ENCODE data around the gene PKHD1.

PKHD1 gene, protein sequence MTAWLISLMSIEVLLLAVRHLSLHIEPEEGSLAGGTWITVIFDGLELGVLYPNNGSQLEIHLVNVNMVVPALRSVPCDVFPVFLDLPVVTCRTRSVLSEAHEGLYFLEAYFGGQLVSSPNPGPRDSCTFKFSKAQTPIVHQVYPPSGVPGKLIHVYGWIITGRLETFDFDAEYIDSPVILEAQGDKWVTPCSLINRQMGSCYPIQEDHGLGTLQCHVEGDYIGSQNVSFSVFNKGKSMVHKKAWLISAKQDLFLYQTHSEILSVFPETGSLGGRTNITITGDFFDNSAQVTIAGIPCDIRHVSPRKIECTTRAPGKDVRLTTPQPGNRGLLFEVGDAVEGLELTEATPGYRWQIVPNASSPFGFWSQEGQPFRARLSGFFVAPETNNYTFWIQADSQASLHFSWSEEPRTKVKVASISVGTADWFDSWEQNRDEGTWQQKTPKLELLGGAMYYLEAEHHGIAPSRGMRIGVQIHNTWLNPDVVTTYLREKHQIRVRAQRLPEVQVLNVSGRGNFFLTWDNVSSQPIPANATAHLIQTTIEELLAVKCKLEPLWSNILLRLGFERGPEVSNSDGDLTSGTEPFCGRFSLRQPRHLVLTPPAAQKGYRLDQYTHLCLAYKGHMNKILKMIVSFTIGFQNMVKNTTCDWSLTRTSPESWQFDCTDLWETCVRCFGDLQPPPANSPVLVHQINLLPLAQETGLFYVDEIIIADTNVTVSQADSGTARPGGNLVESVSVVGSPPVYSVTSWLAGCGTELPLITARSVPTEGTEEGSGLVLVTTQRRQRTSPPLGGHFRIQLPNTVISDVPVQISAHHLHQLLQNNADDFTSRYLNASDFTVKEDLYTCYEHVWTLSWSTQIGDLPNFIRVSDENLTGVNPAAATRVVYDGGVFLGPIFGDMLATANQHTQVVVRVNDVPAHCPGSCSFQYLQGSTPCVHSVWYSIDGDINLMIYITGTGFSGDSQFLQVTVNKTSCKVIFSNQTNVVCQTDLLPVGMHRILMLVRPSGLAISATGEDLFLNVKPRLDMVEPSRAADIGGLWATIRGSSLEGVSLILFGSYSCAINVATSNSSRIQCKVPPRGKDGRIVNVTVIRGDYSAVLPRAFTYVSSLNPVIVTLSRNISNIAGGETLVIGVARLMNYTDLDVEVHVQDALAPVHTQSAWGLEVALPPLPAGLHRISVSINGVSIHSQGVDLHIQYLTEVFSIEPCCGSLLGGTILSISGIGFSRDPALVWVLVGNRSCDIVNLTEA (N-terminal part only)

DNA sequence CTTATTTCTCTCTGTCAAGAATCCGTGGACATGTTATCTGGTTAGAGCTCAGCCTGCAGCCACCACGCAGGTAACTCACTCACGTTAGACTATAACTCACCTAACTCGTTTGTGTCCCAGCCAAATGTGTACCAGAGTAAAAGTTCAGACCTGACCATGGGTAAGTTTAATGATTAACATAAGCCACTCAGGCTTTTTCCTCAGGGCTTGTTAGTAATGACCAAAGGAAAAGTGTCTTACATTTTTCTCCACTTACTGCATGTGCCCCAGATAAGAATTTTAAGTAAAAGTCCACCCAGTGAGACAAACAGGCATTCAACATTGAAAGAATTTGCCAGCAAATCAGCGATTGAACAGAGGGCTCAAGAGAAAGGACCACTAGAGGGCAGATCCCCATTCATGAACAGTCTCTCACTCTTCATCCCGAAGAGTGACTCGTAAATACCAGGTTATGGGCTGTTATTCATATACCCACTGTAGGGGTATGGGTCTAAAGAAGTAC is at the start of gene PKHD1:
Gene PKHD1 (minus strand): TSS at position 116 of the 502 bp plus-strand sequence. CDS start 2,680 bp downstream, outside the sequence.
- Histone ChIP-seq H3K27ac (no peak within 1 kb of the TSS), H3K4me3 (no peak within 1 kb of the TSS)
- TF ChIP-seq, protein P1, sequence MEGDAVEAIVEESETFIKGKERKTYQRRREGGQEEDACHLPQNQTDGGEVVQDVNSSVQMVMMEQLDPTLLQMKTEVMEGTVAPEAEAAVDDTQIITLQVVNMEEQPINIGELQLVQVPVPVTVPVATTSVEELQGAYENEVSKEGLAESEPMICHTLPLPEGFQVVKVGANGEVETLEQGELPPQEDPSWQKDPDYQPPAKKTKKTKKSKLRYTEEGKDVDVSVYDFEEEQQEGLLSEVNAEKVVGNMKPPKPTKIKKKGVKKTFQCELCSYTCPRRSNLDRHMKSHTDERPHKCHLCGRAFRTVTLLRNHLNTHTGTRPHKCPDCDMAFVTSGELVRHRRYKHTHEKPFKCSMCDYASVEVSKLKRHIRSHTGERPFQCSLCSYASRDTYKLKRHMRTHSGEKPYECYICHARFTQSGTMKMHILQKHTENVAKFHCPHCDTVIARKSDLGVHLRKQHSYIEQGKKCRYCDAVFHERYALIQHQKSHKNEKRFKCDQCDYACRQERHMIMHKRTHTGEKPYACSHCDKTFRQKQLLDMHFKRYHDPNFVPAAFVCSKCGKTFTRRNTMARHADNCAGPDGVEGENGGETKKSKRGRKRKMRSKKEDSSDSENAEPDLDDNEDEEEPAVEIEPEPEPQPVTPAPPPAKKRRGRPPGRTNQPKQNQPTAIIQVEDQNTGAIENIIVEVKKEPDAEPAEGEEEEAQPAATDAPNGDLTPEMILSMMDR (IDR thresholded peaks at IDR 0.05) = peak; percentile 23
- no peak for DNase-seq (ENCODE audit: low spot score)

DNA sequence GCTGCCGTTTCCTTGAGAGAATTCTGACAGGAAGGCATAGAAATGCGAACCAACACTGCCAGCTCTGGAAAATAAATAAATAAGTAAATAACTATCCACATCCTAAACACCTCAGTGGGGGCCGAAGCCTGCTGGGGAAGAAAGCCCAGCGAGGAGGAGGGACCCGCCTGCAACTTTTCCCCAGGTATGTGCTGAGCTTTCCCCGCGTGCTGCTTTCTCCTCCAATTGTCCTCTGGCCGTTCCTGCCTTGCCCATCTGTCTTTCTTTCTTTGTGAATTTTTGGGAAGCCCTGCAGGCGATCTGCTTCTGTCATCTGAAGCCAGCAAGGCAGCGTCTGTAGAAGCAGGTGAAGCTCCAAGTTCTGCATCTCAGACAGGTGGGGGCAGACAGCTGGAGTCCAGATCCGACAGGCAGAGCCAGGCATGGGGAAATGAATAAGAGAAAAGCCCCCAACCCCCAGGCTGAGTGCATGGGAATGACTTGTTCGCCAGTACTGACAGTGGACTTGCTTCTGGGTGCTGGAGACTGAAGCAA is 49.6 kb upstream of the PKHD1 start:
- TF ChIP-seq, protein P1 (IDR thresholded peaks at IDR 0.05) = no peak
- Histone ChIP-seq H3K4me3 (no peak overlapping the region), H3K27ac (no peak overlapping the region)
- no peak for DNase-seq (ENCODE audit: low spot score)

DNA sequence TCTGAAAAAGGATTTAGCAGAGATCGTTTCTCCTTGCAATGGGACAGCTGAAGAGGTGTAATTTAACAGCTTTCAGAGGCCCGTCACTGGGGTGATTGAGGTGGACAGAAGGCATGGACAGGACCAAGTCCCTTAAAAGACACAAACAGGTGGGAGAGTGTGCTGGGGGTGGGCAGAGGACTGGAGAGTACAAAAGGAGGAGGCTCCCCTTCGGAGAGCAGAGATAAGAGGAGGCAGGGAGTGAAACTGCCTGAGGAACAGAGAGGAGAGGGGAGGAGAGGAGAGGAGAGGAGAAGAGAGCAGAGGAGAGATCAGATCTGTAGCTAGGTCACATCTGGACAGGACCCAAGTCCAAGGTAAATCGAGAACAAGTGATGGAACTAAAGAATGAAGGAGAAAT is 48.6 kb upstream of the PKHD1 start:
- TF ChIP-seq, protein P1 (IDR thresholded peaks at IDR 0.05) = no peak
- no peak overlapping the region for H3K4me3 ChIP-seq
- no peak for DNase-seq (ENCODE audit: low spot score)
- no peak overlapping the region for H3K27ac ChIP-seq

DNA sequence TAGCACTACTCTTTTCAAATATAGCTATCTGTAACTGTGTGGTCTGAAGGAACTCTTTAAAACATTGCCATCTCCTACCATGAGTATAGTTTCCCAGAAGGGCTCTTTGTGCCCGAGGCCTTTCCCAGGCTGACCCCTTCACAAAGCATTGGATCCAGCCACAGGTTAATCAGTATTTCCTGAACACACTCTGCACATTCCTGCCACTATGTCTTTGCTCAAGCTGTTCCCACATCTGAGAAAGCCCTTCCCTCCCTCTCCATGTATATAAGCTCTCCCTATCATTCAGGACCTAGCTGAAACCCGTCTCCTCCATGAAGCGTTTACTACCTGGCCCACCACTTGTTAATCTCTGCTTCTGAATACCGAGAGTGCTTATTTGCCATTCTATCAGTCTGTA is 47.8 kb upstream of the PKHD1 start:
- no peak for DNase-seq (ENCODE audit: low spot score)
- TF ChIP-seq, protein P1 (IDR thresholded peaks at IDR 0.05) = no peak
- H3K4me3 ChIP-seq = no peak overlapping the region
- no peak overlapping the region for H3K27ac ChIP-seq

DNA sequence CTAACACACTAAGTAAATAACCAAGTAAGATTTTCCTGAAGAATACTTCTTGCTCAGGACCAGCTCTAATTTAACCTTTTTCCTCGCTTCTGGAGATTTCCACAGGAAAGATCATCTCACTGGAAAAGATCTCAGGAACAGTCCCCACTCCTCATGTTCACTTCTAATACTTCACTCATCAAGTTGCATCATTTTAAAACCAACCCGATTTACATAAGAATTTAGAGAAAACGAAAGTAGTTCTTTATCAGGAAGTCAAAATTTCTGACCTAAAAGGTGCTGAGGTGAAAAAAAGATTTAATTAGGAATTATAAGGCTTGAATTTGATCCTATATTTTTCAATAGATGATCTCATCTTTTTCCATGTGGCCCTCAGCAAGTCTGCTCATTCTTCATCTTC is 46.6 kb upstream of the PKHD1 start:
- Histone ChIP-seq H3K27ac (no peak overlapping the region), H3K4me3 (no peak overlapping the region)
- DNase-seq (ENCODE audit: low spot score) = no peak
- TF ChIP-seq, protein P1 (IDR thresholded peaks at IDR 0.05) = no peak

DNA sequence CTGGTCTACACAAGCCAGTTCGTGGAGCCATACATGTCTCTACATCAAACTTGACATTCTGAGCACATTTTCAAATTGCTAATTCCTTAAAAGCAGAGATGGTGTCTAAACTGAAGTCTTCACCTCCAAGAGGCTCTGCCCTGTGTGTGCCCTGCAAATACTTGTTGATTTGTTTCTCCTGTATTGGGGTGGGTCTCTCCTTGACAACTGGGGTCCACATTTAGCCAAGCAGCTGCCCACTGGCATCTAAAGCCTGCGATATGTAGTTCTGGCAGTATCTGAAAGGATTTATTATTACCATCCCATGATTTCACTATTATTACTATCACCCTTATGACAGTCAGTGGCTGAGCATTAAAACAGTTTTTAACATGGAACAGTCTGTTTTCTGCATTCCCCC is 45.9 kb upstream of the PKHD1 start:
- H3K27ac ChIP-seq = no peak overlapping the region
- TF ChIP-seq, protein P1 (IDR thresholded peaks at IDR 0.05) = no peak
- no peak overlapping the region for H3K4me3 ChIP-seq
- no peak for DNase-seq (ENCODE audit: low spot score)
